Activated T-cell treated with anti-CD3 and anti-CD28 coated beads for 4 hours (primary cell): ENCODE measurements around the gene PPID.
"Not testable (repeated sequence)": the region's sequence is repeated elsewhere in the genome, so short reads cannot be mapped to it uniquely, and the experiment has no call there.

ENCODE experiments used
- DNase-seq: peaks from one replicate; pipeline ENCODE4 v3.0.0-alpha.2; 2020

Gene PPID

DNA sequence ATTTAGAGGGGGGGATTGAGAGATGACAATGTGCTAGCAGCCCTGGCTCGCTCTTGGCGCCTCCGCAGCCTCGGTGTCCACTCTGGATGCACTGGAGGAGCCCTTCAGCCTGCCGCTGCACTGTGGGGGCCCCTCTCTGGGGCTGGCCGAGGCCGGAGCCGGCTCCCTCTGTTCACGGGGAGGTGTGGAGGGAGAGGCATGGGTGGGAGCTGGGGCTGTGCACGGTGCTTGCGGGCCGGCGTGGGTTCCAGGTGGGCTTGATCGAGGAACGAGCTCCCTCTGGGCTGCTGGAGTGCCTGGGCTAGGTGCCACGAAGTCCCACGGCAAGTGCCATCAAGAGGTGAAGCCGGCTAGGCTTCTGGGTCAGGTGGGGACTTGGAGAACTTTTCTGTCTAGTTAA, 58.4 kb downstream of the PPID start:
- no peak for DNase-seq

DNA sequence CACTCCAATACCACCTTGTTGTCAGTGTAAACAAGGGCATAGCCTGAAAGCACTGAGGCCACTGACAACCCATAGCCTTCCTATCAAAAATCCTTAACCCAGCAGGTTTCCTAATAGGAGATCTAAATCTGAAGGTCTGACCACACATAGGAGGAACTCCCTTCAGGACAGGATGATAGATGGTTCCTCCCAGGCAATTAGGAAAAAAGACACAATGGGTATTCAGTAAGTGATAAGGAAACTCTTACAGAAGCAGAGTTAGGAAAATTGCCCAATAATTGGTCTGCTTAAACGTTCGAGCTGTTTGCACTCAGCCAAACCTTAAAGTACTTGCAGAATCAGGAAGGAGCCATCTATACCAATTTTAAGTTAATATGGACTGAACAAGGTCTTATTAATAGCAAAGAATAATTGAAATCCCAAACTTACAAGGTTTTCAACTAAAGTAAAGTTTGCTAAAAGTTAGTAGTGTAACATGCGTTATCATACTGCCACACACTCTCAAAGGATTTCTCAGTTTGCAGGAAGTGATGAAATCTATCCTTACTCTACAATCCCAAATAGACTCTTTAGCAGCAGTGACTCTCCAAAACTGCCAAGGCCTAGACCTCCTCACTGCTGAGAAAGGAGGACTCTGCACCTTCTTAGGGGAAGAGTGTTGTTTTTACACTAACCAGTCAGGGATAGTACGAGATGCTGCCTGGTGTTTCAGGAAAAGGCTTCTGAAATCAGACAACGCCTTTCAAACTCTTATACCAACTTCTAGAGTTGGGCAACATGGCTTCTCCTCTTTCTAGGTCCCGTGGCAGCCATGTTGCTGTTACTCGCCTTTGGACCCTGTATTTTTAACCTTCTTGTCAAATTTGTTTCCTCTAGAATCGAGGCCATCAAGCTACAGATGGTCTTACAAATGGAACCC, 59.2 kb downstream of the PPID start:
- not testable (repeated sequence) for DNase-seq

DNA sequence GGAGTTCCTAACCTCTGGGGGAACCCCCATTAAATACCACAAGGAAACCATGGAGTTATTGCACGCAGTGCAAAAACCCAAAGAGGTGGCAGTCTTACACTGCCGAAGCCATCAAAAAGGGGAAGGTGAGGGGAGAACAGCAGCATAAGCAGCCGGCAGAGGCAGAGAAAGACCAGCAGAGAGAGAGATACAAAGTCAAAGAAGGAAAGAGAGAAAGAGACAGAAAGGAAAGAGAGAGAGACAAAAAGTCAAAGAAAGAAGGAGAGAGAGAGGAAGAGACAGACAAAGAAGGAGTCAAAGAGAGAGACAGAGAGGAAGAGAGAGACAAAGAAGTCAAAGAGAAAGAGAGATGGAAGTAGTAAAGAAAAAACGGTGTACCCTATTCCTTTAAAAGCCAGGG, 59.9 kb downstream of the PPID start:
- DNase-seq = not testable (repeated sequence)
